IMR-90 (cell line): ENCODE results near the gene FBXW4.

Experiments
- BHLHE40 ChIP-seq: fragments of 150-350 bp; IDR thresholded peaks from 2 replicates; pipeline ENCODE4 v1.6.1; 2016; ENCODE audit warnings: mild to moderate bottlenecking, low read depth, low read length
- MAZ ChIP-seq: IDR thresholded peaks from 2 replicates; pipeline ENCODE4 v1.6.1; 2012; ENCODE audit warnings: low read depth, mild to moderate bottlenecking, low read length, improper control_type of control experiment, moderate library complexity, borderline replicate concordance
- NFE2L2 ChIP-seq: fragments of 150-350 bp; IDR thresholded peaks from 2 replicates; pipeline ENCODE4 v1.6.1; 2016; ENCODE audit warnings: low read depth, mild to moderate bottlenecking, low read length
- POLR2A ChIP-seq: IDR thresholded peaks from 2 replicates; pipeline ENCODE4 v1.6.1; 2012; ENCODE audit warnings: mild to moderate bottlenecking, low read depth, low read length
- RAD21 ChIP-seq: IDR thresholded peaks from 2 replicates; pipeline ENCODE4 v1.6.1; 2012; ENCODE audit warnings: low read length, improper control_type of control experiment
- RCOR1 ChIP-seq: IDR thresholded peaks from 2 replicates; pipeline ENCODE4 v1.6.1; 2012; ENCODE audit warnings: mild to moderate bottlenecking, low read length, improper control_type of control experiment; ENCODE audit not compliant: insufficient replicate concordance
- RFX5 ChIP-seq: IDR thresholded peaks from 2 replicates; pipeline ENCODE4 v1.8.0; 2012; ENCODE audit warnings: low read depth, mild to moderate bottlenecking, low read length, moderate library complexity
- SMC3 ChIP-seq: fragments of 150-350 bp; IDR thresholded peaks from 2 replicates; pipeline ENCODE4 v1.6.1; 2016; ENCODE audit warnings: low read depth, mild to moderate bottlenecking, antibody characterized with exemption, low read length, moderate library complexity
- TF ChIP-seq, protein P1 (sequence below): conservative IDR thresholded peaks from 2 replicates; pipeline ENCODE4 v1.5.1; 2012; ENCODE audit warnings: mild to moderate bottlenecking, low read depth, low read length, improper control_type of control experiment
- TF ChIP-seq, protein P2 (sequence below): fragments of 150-350 bp; IDR thresholded peaks from 2 replicates; pipeline ENCODE4 v1.6.1; 2016; ENCODE audit warnings: low read depth, mild to moderate bottlenecking, low read length, moderate library complexity, borderline replicate concordance
- TF ChIP-seq, protein P3 (sequence below): fragments of 150-350 bp; IDR thresholded peaks from 2 replicates; pipeline ENCODE4 v1.6.1; 2017; ENCODE audit warnings: mild to moderate bottlenecking, antibody characterized with exemption, low read length, low read depth

DNA sequence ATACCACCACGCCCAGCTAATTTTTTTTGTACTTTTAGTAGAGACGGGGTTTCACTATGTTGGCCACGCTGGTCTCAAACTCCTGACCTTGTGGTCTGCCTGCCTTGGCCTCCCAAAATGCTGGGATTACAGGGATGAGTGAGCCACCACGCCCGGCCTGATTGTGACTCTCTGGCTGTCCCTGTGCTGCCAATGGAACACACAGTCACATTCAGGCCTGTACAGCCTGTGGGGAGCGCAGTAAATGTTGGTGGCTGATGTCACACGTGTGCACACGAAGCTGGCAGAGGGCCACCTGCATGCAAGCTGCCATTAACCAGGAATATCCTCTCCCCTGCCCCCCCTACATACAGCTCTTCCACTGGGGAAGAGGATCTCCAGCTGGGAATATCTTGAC, 129.0 kb downstream of the FBXW4 start:
- TF ChIP-seq, protein P1, sequence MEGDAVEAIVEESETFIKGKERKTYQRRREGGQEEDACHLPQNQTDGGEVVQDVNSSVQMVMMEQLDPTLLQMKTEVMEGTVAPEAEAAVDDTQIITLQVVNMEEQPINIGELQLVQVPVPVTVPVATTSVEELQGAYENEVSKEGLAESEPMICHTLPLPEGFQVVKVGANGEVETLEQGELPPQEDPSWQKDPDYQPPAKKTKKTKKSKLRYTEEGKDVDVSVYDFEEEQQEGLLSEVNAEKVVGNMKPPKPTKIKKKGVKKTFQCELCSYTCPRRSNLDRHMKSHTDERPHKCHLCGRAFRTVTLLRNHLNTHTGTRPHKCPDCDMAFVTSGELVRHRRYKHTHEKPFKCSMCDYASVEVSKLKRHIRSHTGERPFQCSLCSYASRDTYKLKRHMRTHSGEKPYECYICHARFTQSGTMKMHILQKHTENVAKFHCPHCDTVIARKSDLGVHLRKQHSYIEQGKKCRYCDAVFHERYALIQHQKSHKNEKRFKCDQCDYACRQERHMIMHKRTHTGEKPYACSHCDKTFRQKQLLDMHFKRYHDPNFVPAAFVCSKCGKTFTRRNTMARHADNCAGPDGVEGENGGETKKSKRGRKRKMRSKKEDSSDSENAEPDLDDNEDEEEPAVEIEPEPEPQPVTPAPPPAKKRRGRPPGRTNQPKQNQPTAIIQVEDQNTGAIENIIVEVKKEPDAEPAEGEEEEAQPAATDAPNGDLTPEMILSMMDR = no peak
- TF ChIP-seq MAZ = no peak
- no peak for TF ChIP-seq NFE2L2
- TF ChIP-seq POLR2A = no peak
- TF ChIP-seq RCOR1 = no peak
- TF ChIP-seq, protein P2, sequence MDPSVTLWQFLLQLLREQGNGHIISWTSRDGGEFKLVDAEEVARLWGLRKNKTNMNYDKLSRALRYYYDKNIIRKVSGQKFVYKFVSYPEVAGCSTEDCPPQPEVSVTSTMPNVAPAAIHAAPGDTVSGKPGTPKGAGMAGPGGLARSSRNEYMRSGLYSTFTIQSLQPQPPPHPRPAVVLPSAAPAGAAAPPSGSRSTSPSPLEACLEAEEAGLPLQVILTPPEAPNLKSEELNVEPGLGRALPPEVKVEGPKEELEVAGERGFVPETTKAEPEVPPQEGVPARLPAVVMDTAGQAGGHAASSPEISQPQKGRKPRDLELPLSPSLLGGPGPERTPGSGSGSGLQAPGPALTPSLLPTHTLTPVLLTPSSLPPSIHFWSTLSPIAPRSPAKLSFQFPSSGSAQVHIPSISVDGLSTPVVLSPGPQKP = no peak
- TF ChIP-seq RFX5 = no peak
- no peak for TF ChIP-seq BHLHE40
- TF ChIP-seq RAD21 = no peak
- no peak for TF ChIP-seq SMC3
- TF ChIP-seq, protein P3, sequence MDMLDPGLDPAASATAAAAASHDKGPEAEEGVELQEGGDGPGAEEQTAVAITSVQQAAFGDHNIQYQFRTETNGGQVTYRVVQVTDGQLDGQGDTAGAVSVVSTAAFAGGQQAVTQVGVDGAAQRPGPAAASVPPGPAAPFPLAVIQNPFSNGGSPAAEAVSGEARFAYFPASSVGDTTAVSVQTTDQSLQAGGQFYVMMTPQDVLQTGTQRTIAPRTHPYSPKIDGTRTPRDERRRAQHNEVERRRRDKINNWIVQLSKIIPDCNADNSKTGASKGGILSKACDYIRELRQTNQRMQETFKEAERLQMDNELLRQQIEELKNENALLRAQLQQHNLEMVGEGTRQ = no peak
